Measurements from ENCODE around the gene CRACDL. TPM values are rescaled to one million over a fixed set of nuclear protein-coding genes. Genes with fewer than 3 reads are reported as not detected.

The CRACDL gene
- polyA plus RNA-seq, 1 experiment, result not detected

GRCh38 chr2:98909317-98910211 is 26.5 kb downstream of the CRACDL start:
- ChIA-PET CTCF (no interaction called here), POLR2A (no interaction called here)
- H3K4me3 ChIP-seq (ENCODE audit: low read depth, low read length), result no peak overlapping the region

GRCh38 chr2:98908931-98909316 is 27.1 kb downstream of the CRACDL start:
- Histone ChIP-seq H3K36me3 (ENCODE audit: control insufficient read depth, insufficient read depth, low read length) (no peaks in the 10 kb centered on the region), H3K4me3 (ENCODE audit: low read depth, low read length) (no peak overlapping the region), H3K27me3 (ENCODE audit: control insufficient read depth, insufficient read depth, low read length) (peaks cover 1% of the 10 kb centered on the region; the same call in 1 of the 2 replicates)
- ChIA-PET CTCF (no interaction called here), POLR2A (no interaction called here)
- no peak for TF ChIP-seq CTCF (IDR thresholded peaks at IDR 0.05; ENCODE audit: insufficient read depth, low read depth, low read length)
- no peak for DNase-seq (ENCODE audit: low read depth)

More at GRCh38 chr2:98909317-98910211, 26.5 kb downstream of the CRACDL start:
- H3K27me3 ChIP-seq (ENCODE audit: control insufficient read depth, insufficient read depth, low read length), result no peaks in the 10 kb centered on the region
- TF ChIP-seq CTCF (IDR thresholded peaks at IDR 0.05; ENCODE audit: insufficient read depth, low read depth, low read length), result no peak
- DNase-seq (ENCODE audit: low read depth), result peak; percentile 22
- H3K36me3 ChIP-seq (ENCODE audit: control insufficient read depth, insufficient read depth, low read length), result no peaks in the 10 kb centered on the region

- H3K36me3 ChIP-seq (ENCODE audit: control insufficient read depth, insufficient read depth, low read length), result no peaks in the 10 kb centered on the region
- no peak for TF ChIP-seq CTCF (IDR thresholded peaks at IDR 0.05; ENCODE audit: insufficient read depth, low read depth, low read length)
- H3K4me3 ChIP-seq (ENCODE audit: low read depth, low read length), result no peak overlapping the region
- DNase-seq (ENCODE audit: low read depth), result no peak
- CTCF ChIA-PET, result no interaction called here
- POLR2A ChIA-PET, result no interaction called here
- H3K27me3 ChIP-seq (ENCODE audit: control insufficient read depth, insufficient read depth, low read length), result peaks cover 1% of the 10 kb centered on the region; the same call in 1 of the 2 replicates
Measured at GRCh38 chr2:98907966-98908905, 27.8 kb downstream of the CRACDL start.

- DNase-seq (ENCODE audit: low read depth), result no peak
- CTCF ChIA-PET, result no interaction called here
- POLR2A ChIA-PET, result no interaction called here
- no peaks in the 10 kb centered on the region for H3K36me3 ChIP-seq (ENCODE audit: control insufficient read depth, insufficient read depth, low read length)
- no peak overlapping the region for H3K4me3 ChIP-seq (ENCODE audit: low read depth, low read length)
- peaks cover 1% of the 10 kb centered on the region; the same call in 1 of the 2 replicates for H3K27me3 ChIP-seq (ENCODE audit: control insufficient read depth, insufficient read depth, low read length)
- TF ChIP-seq CTCF (IDR thresholded peaks at IDR 0.05; ENCODE audit: insufficient read depth, low read depth, low read length), result no peak
Measured at GRCh38 chr2:98907385-98907784, 28.6 kb downstream of the CRACDL start.

Data from BJ (cell line).